ENCODE data around the gene PTPN13. TPM values are rescaled to one million over a fixed set of nuclear protein-coding genes. Genes with fewer than 3 reads are reported as not detected.

The PTPN13 gene
- total and polyA plus RNA-seq, 8 donors = 2.3 to 38.6 (median 5.4) TPM

GRCh38 chr4:86586160-86586572 is 7.9 kb upstream of the PTPN13 start:
- DNase-seq = peak in 1 of 2 donors; percentile 21
- Histone ChIP-seq H3K36me3 (no peaks in the 10 kb centered on the region), H3K9me3 (no peaks in the 10 kb centered on the region), H3K27me3 (no peaks in the 10 kb centered on the region), H3K4me1 (peaks cover 0 to 22% (median 7%) of the 10 kb centered on the region in 4 donors), H3K4me3 (no peak overlapping the region), H3K27ac (no peak overlapping the region)
- WGBS, 5 donors = 59 to 77% (median 69%) methylated on average over 4 of the region's 4 CpGs
- TF ChIP-seq CTCF (IDR thresholded peaks at IDR 0.05) (no peak), POLR2A (IDR thresholded peaks at IDR 0.05) (no peak), POLR2AphosphoS5 (IDR thresholded peaks at IDR 0.05) (no peak), EP300 (IDR thresholded peaks at IDR 0.05) (no peak)
- intact Hi-C loops (cut with DNase I; ENCODE audit: low total_unique reads) = no loop called here

- WGBS, 5 donors = 59 to 71% (median 64%) methylated on average over 7 of the region's 7 CpGs
- Histone ChIP-seq H3K9me3 (no peaks in the 10 kb centered on the region), H3K27ac (no peak overlapping the region), H3K4me1 (peaks cover 0 to 22% (median 7%) of the 10 kb centered on the region in 4 donors), H3K36me3 (no peaks in the 10 kb centered on the region), H3K4me3 (no peak overlapping the region), H3K27me3 (no peaks in the 10 kb centered on the region)
- TF ChIP-seq POLR2AphosphoS5 (IDR thresholded peaks at IDR 0.05) (no peak), POLR2A (IDR thresholded peaks at IDR 0.05) (no peak), CTCF (IDR thresholded peaks at IDR 0.05) (no peak), EP300 (IDR thresholded peaks at IDR 0.05) (no peak)
- DNase-seq = no peak
- intact Hi-C loops (cut with DNase I; ENCODE audit: low total_unique reads) = no loop called here
These were observed 7.3 kb upstream of the PTPN13 start for GRCh38 chr4:86586626-86587380.

GRCh38 chr4:86587381-86588140 is 6.6 kb upstream of the PTPN13 start:
- TF ChIP-seq CTCF (IDR thresholded peaks at IDR 0.05) = no peak
- no peak for TF ChIP-seq EP300 (IDR thresholded peaks at IDR 0.05)
- no peak overlapping the region for H3K27ac ChIP-seq
- H3K27me3 ChIP-seq = no peaks in the 10 kb centered on the region
- no peak for DNase-seq
- H3K36me3 ChIP-seq = no peaks in the 10 kb centered on the region
- H3K4me1 ChIP-seq = peaks cover 0 to 23% (median 11%) of the 10 kb centered on the region in 4 donors
- intact Hi-C loops (cut with DNase I; ENCODE audit: low total_unique reads) = no loop called here
- no peaks in the 10 kb centered on the region for H3K9me3 ChIP-seq
- no peak overlapping the region for H3K4me3 ChIP-seq
- 52 to 65% (median 60%) methylated on average over 3 of the region's 3 CpGs for WGBS, 5 donors

GRCh38 chr4:86592553-86593249 is 1.4 kb upstream of the PTPN13 start:
- peaks cover 4 to 47% (median 39%) of the 10 kb centered on the region in 4 donors for H3K4me1 ChIP-seq
- H3K36me3 ChIP-seq = no peaks in the 10 kb centered on the region
- no peak for DNase-seq
- WGBS, 5 donors = 45 to 67% (median 61%) methylated on average over 3 of the region's 3 CpGs
- TF ChIP-seq POLR2AphosphoS5 (IDR thresholded peaks at IDR 0.05) = no peak
- TF ChIP-seq POLR2A (IDR thresholded peaks at IDR 0.05) = no peak
- no peak for TF ChIP-seq CTCF (IDR thresholded peaks at IDR 0.05)
- no peak for TF ChIP-seq EP300 (IDR thresholded peaks at IDR 0.05)
- peak overlapping the region in 1 of 4 donors; percentile 87 for H3K4me3 ChIP-seq
- no peaks in the 10 kb centered on the region for H3K9me3 ChIP-seq
- peaks cover 0 to 12% (median 0%) of the 10 kb centered on the region in 3 donors for H3K27me3 ChIP-seq
- intact Hi-C loops (cut with DNase I; ENCODE audit: low total_unique reads) = no loop called here
- H3K27ac ChIP-seq = peak overlapping the region in 3 of 5 donors; percentile 89 to 91 (median 90)
